Measurements from ENCODE around the gene INPP5F.
A peak's percentile ranks its signal among the peaks of the same experiment; 100 is the strongest.

INPP5F gene

GRCh38 chr10:119849944-119850343 is 124.1 kb downstream of the INPP5F start:
- H3K27ac ChIP-seq (ENCODE audit: low read depth, low read length) = peak overlapping the region; percentile 75

DNA sequence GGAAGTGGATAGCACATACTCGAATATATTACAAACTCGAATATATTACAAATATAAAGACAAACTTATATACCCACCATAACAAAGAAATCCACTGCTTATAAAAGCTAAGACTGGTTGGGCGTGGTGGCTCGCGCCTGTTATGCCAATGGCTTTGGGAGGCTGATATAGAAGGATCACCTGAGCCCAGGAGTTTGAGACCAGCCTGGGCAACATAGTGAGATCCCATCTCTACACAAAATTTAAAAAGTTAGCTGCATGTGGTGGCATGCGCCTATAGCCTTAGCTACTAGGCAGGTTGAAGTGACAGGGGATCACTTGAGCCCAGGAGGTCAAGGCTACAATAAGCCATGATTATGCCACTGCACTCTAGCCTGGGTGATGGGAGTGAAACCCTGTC is 126.4 kb downstream of the INPP5F start:
- Histone ChIP-seq H3K27ac (ENCODE audit: low read depth, low read length) (no peak overlapping the region), H3K4me1 (ENCODE audit: control insufficient read depth, insufficient read depth, low read length) (peaks cover 8% of the 10 kb centered on the region; the same call in 1 of the 2 replicates), H3K4me3 (ENCODE audit: low read depth, low read length) (no peak overlapping the region), H3K9me3 (ENCODE audit: control insufficient read depth, insufficient read depth, low read length) (no peaks in the 10 kb centered on the region), H3K36me3 (ENCODE audit: control insufficient read depth, insufficient read depth, low read length) (peaks cover 86% of the 10 kb centered on the region), H3K27me3 (ENCODE audit: control insufficient read depth, insufficient read depth, low read length) (no peaks in the 10 kb centered on the region), H3K9ac (ENCODE audit: low read depth, low read length) (no peak overlapping the region)

More at GRCh38 chr10:119849944-119850343, 124.1 kb downstream of the INPP5F start:
- no peaks in the 10 kb centered on the region for H3K27me3 ChIP-seq (ENCODE audit: control insufficient read depth, insufficient read depth, low read length)
- H3K4me3 ChIP-seq (ENCODE audit: low read depth, low read length) = no peak overlapping the region
- H3K4me1 ChIP-seq (ENCODE audit: control insufficient read depth, insufficient read depth, low read length) = peaks cover 8% of the 10 kb centered on the region; the same call in 1 of the 2 replicates
- H3K36me3 ChIP-seq (ENCODE audit: control insufficient read depth, insufficient read depth, low read length) = peaks cover 87% of the 10 kb centered on the region
- H3K9me3 ChIP-seq (ENCODE audit: control insufficient read depth, insufficient read depth, low read length) = no peaks in the 10 kb centered on the region
- no peak overlapping the region for H3K9ac ChIP-seq (ENCODE audit: low read depth, low read length)

DNA sequence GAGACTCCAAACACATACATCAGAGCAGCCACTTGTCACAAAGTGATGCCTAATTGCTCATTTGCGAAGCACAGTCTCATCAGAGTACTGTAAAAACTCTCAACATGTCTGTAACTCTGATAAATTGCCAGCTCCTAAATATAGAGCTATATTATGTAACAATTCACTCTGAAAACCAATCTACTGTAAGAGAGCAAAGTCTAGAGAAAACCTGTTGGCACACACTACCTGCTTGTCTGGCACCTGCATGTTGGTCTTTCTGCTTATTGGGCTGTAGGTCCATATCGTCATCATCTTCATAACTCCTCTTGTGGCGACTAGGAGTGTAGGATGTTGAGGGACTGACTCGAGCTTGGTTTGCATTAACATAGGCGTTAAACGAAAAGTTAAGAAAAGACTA is 127.0 kb downstream of the INPP5F start:
- Histone ChIP-seq H3K9ac (ENCODE audit: low read depth, low read length) (no peak overlapping the region), H3K4me3 (ENCODE audit: low read depth, low read length) (no peak overlapping the region), H3K27ac (ENCODE audit: low read depth, low read length) (no peak overlapping the region), H3K27me3 (ENCODE audit: control insufficient read depth, insufficient read depth, low read length) (no peaks in the 10 kb centered on the region), H3K4me1 (ENCODE audit: control insufficient read depth, insufficient read depth, low read length) (peaks cover 8% of the 10 kb centered on the region; the same call in 1 of the 2 replicates), H3K36me3 (ENCODE audit: control insufficient read depth, insufficient read depth, low read length) (peaks cover 86% of the 10 kb centered on the region), H3K9me3 (ENCODE audit: control insufficient read depth, insufficient read depth, low read length) (no peaks in the 10 kb centered on the region)

GRCh38 chr10:119853574-119853973 is 127.7 kb downstream of the INPP5F start:
- Histone ChIP-seq H3K36me3 (ENCODE audit: control insufficient read depth, insufficient read depth, low read length) (peaks cover 86% of the 10 kb centered on the region), H3K9ac (ENCODE audit: low read depth, low read length) (no peak overlapping the region), H3K27ac (ENCODE audit: low read depth, low read length) (no peak overlapping the region), H3K4me1 (ENCODE audit: control insufficient read depth, insufficient read depth, low read length) (peaks cover 8% of the 10 kb centered on the region; the same call in 1 of the 2 replicates), H3K4me3 (ENCODE audit: low read depth, low read length) (no peak overlapping the region), H3K9me3 (ENCODE audit: control insufficient read depth, insufficient read depth, low read length) (no peaks in the 10 kb centered on the region), H3K27me3 (ENCODE audit: control insufficient read depth, insufficient read depth, low read length) (no peaks in the 10 kb centered on the region)

DNA sequence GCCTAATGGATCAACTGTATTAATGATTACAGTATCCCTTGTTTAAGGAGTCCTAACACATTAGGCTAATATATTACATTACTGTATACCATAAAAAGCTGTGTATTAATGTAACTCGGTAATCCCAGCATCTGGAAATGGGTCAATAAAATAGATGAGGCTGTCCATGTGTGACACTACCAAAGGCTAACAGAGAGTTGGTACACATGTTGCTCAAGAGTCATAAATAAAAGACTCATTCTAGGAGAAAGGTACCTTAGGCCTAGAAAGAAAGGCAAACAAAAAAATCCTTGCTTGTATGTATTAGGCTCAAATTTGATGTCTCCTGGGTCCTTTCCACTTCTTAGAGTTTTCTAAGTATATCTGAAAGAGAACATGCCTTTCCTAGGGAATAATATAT is 132.2 kb downstream of the INPP5F start:
- Histone ChIP-seq H3K9ac (ENCODE audit: low read depth, low read length) (no peak overlapping the region), H3K27me3 (ENCODE audit: control insufficient read depth, insufficient read depth, low read length) (no peaks in the 10 kb centered on the region), H3K4me3 (ENCODE audit: low read depth, low read length) (no peak overlapping the region), H3K9me3 (ENCODE audit: control insufficient read depth, insufficient read depth, low read length) (no peaks in the 10 kb centered on the region), H3K4me1 (ENCODE audit: control insufficient read depth, insufficient read depth, low read length) (peaks cover 12% of the 10 kb centered on the region), H3K36me3 (ENCODE audit: control insufficient read depth, insufficient read depth, low read length) (peaks cover 51% of the 10 kb centered on the region), H3K27ac (ENCODE audit: low read depth, low read length) (no peak overlapping the region)

DNA sequence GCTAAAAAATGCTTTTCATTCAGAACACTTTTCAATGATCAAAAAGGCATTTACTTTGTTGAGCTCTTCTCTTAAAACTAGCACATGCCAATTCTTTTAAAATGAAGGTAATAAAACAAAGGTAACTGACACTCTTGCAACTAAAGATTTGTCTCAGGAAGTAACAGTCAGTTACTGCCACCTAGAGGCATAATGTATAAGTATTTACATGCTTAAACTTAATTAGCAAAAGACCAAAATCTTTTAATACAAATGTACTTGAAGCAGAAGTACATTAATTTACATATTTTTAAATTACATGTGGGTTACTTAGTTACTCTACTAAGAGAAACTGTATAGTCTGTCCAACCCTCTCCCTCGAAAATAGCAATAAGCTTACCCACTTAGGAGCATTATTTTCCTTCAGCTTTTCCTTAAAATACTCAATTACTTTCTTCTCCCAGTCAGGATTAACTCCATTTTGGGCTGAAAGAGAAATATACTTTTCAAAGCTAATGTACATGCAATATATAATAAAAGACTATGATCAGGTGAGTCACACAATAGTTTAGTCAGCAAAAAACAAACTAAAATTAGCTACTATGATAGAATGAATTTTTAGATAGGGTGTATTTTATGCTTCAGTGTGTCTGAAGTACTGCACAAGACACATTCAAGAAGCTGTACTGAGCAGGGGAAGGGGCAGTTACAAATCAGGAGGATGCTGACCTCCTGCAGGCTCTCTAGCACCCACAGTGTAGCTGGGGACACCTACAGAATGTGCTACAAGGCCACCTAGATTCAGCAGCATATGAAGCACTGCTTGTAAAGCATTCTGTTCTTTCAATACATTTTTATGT is 133.8 kb downstream of the INPP5F start:
- Histone ChIP-seq H3K4me1 (ENCODE audit: control insufficient read depth, insufficient read depth, low read length) (peaks cover 12% of the 10 kb centered on the region), H3K27me3 (ENCODE audit: control insufficient read depth, insufficient read depth, low read length) (no peaks in the 10 kb centered on the region), H3K9ac (ENCODE audit: low read depth, low read length) (no peak overlapping the region), H3K36me3 (ENCODE audit: control insufficient read depth, insufficient read depth, low read length) (peaks cover 41% of the 10 kb centered on the region), H3K9me3 (ENCODE audit: control insufficient read depth, insufficient read depth, low read length) (no peaks in the 10 kb centered on the region), H3K27ac (ENCODE audit: low read depth, low read length) (no peak overlapping the region), H3K4me3 (ENCODE audit: low read depth, low read length) (no peak overlapping the region)

DNA sequence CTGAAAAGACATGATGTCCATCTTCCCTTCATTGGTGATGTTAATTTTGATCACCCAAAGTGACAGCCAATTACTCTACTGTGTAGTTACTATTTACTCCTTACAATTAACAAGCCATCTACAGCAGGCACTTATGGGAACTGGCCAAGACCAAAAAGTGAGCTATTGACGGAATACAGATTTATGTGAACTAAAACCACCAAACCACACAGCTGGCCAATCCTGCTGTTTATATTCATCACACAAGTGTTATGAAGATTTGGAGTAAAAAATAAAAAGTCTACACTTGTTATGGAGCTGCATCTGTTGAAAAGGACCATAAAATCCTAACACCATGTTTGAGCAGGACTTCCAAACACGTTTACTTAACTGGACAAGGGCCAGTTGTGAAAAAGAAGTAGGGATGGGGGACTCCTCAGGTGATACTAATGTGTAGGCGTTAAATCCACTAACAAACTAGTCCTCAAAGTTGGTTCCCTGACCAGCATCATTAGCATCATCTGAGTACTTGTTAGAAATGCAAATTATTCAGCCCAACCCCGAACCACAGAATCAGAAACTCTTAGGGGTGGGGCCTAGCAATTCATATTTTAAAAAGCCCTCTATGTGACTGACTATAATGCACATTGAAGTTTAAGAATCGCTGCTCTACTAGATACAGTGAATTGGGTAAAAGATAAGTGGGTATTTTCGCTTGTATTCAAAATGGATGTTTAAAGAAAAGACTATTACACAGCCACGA is 135.2 kb downstream of the INPP5F start:
- Histone ChIP-seq H3K4me1 (ENCODE audit: control insufficient read depth, insufficient read depth, low read length) (peaks cover 12% of the 10 kb centered on the region), H3K36me3 (ENCODE audit: control insufficient read depth, insufficient read depth, low read length) (peaks cover 30% of the 10 kb centered on the region), H3K27ac (ENCODE audit: low read depth, low read length) (no peak overlapping the region), H3K27me3 (ENCODE audit: control insufficient read depth, insufficient read depth, low read length) (no peaks in the 10 kb centered on the region), H3K9ac (ENCODE audit: low read depth, low read length) (no peak overlapping the region), H3K4me3 (ENCODE audit: low read depth, low read length) (no peak overlapping the region), H3K9me3 (ENCODE audit: control insufficient read depth, insufficient read depth, low read length) (no peaks in the 10 kb centered on the region)

- no peaks in the 10 kb centered on the region for H3K9me3 ChIP-seq (ENCODE audit: control insufficient read depth, insufficient read depth, low read length)
- H3K4me1 ChIP-seq (ENCODE audit: control insufficient read depth, insufficient read depth, low read length) = peaks cover 12% of the 10 kb centered on the region
- no peak overlapping the region for H3K4me3 ChIP-seq (ENCODE audit: low read depth, low read length)
- H3K27me3 ChIP-seq (ENCODE audit: control insufficient read depth, insufficient read depth, low read length) = no peaks in the 10 kb centered on the region
- no peak overlapping the region for H3K27ac ChIP-seq (ENCODE audit: low read depth, low read length)
- H3K36me3 ChIP-seq (ENCODE audit: control insufficient read depth, insufficient read depth, low read length) = peaks cover 17% of the 10 kb centered on the region
- H3K9ac ChIP-seq (ENCODE audit: low read depth, low read length) = no peak overlapping the region
These were observed 136.7 kb downstream of the INPP5F start for GRCh38 chr10:119862524-119862923.

GRCh38 chr10:119863951-119864565 is 138.2 kb downstream of the INPP5F start:
- Histone ChIP-seq H3K27me3 (ENCODE audit: control insufficient read depth, insufficient read depth, low read length) (no peaks in the 10 kb centered on the region), H3K36me3 (ENCODE audit: control insufficient read depth, insufficient read depth, low read length) (peaks cover 3% of the 10 kb centered on the region; the same call in 1 of the 2 replicates), H3K4me3 (ENCODE audit: low read depth, low read length) (no peak overlapping the region), H3K9ac (ENCODE audit: low read depth, low read length) (no peak overlapping the region), H3K27ac (ENCODE audit: low read depth, low read length) (no peak overlapping the region), H3K4me1 (ENCODE audit: control insufficient read depth, insufficient read depth, low read length) (peaks cover 12% of the 10 kb centered on the region), H3K9me3 (ENCODE audit: control insufficient read depth, insufficient read depth, low read length) (no peaks in the 10 kb centered on the region)

- Histone ChIP-seq H3K4me1 (ENCODE audit: control insufficient read depth, insufficient read depth, low read length) (peaks cover 14% of the 10 kb centered on the region), H3K27ac (ENCODE audit: low read depth, low read length) (no peak overlapping the region), H3K4me3 (ENCODE audit: low read depth, low read length) (no peak overlapping the region), H3K9me3 (ENCODE audit: control insufficient read depth, insufficient read depth, low read length) (no peaks in the 10 kb centered on the region), H3K36me3 (ENCODE audit: control insufficient read depth, insufficient read depth, low read length) (peaks cover 2% of the 10 kb centered on the region; the same call in 1 of the 2 replicates), H3K27me3 (ENCODE audit: control insufficient read depth, insufficient read depth, low read length) (no peaks in the 10 kb centered on the region), H3K9ac (ENCODE audit: low read depth, low read length) (no peak overlapping the region)
These were observed 139.9 kb downstream of the INPP5F start for GRCh38 chr10:119865699-119866240.
